Caco-2 (cell line): Measurements from ENCODE around the gene C14orf132. TPM values are rescaled to one million over a fixed set of nuclear protein-coding genes. Genes with fewer than 3 reads are reported as not detected.

Experiments used
- BruUV-seq: library from RNA; stranded (reverse); fragments of 400-500 nt; replicated peaks from 2 replicates; lab custom pipeline; 2021; lab: Mats Ljungman, UMichigan
- CTCF ChIA-PET: fragments of 300-600 bp; sonication (Branson Sonifier 250); formaldehyde crosslinking; loops from one replicate; lab custom pipeline; 2022; ENCODE audit warnings: antibody characterized with exemption; lab: Charles Lee
- POLR2A ChIA-PET: fragments of 300-600 bp; sonication (Branson Sonifier 250); formaldehyde crosslinking; loops from one replicate; lab custom pipeline; 2022; ENCODE audit warnings: antibody characterized with exemption; lab: Charles Lee
- DNase-seq, 2 experiments: peaks; one replicate each; pipeline versions ENCODE4 v3.0.0 to v3.0.0-alpha.2; 2020 to 2022
- H3K27me3 ChIP-seq: replicated peaks from 2 replicates; pipeline ENCODE4 v1.6.0; 2011; ENCODE audit warnings: low read length; ENCODE audit not compliant: control insufficient read depth, insufficient read depth
- H3K36me3 ChIP-seq: 2 replicates; pipeline ENCODE4 v1.5.1; 2011; ENCODE audit warnings: low read length; ENCODE audit not compliant: control insufficient read depth, insufficient read depth
- H3K4me1 ChIP-seq: fragments of 250-450 bp; sonication (Bioruptor Pico); 2 replicates; pipeline ENCODE4 v1.5.1; 2020; ENCODE audit warnings: mild to moderate bottlenecking
- H3K4me3 ChIP-seq: 2 replicates; pipeline ENCODE4 v1.5.1; 2011; ENCODE audit warnings: low read depth, mild to moderate bottlenecking, control low read depth, low read length
- H3K9me3 ChIP-seq: fragments of 250-450 bp; sonication (Bioruptor Pico); 2 replicates; pipeline ENCODE4 v1.5.1; 2020; ENCODE audit warnings: mild to moderate bottlenecking, moderate library complexity
- H3K27ac Mint-ChIP-seq: one replicate; pipeline ENCODE4 v1.8.0; 2022; ENCODE audit warnings: mixed read lengths; ENCODE audit not compliant: unreplicated experiment
- H3K27me3 Mint-ChIP-seq: one replicate; pipeline ENCODE4 v1.8.0; 2022; ENCODE audit warnings: mixed read lengths; ENCODE audit not compliant: insufficient read depth, unreplicated experiment
- H3K36me3 Mint-ChIP-seq: one replicate; pipeline ENCODE4 v1.8.0; 2022; ENCODE audit warnings: mild to moderate bottlenecking, mixed read lengths; ENCODE audit not compliant: insufficient read depth, unreplicated experiment
- H3K4me1 Mint-ChIP-seq: one replicate; pipeline ENCODE4 v1.8.0; 2022; ENCODE audit warnings: low read depth, mixed read lengths; ENCODE audit not compliant: unreplicated experiment
- H3K4me3 Mint-ChIP-seq: one replicate; pipeline ENCODE4 v1.8.0; 2022; ENCODE audit warnings: mild to moderate bottlenecking, moderate library complexity, mixed read lengths; ENCODE audit not compliant: unreplicated experiment
- H3K9me3 Mint-ChIP-seq: one replicate; pipeline ENCODE4 v1.8.0; 2022; ENCODE audit warnings: mixed read lengths; ENCODE audit not compliant: unreplicated experiment
- CTCF ChIP-seq, 2 experiments: fragments of 200-600 bp in 1 of 2; IDR thresholded peaks; 1 replicate in 1 of 2; 2 replicates in 1 of 2; pipeline versions ENCODE4 v1.5.1 to v1.8.0; 2011 to 2022; ENCODE audit warnings: antibody characterized with exemption in 1 of 2, control low read depth in 1 of 2, inconsistent platforms in 1 of 2, low read depth in 1 of 2, low read length in 1 of 2, mild to moderate bottlenecking in 1 of 2, moderate library complexity in 1 of 2; ENCODE audit not compliant: insufficient read depth in 1 of 2, severe bottlenecking in 1 of 2, unreplicated experiment in 1 of 2
- intact Hi-C: fragments of 100-400 bp; cut with micrococcal nuclease; formaldehyde crosslinking; loops from one replicate; pipeline ENCODE4 v1.10.0; 2022; ENCODE audit not compliant: unreplicated experiment
- total RNA-seq: library from RNA; stranded (reverse); gene quantifications from 2 replicates; pipeline ENCODE4 v1.2.3, GENCODE V29; 2022

C14orf132 gene
- total RNA-seq, 1 experiment from 2014 or later, result 0.20 TPM

- H3K9me3 Mint-ChIP-seq, result peaks cover 9% of the 10 kb centered on the region
- ChIA-PET CTCF (no interaction called here), POLR2A (no interaction called here)
- no peak overlapping the region for H3K27ac Mint-ChIP-seq
- peaks cover 6% of the 10 kb centered on the region for H3K4me1 Mint-ChIP-seq
- no peak overlapping the region for H3K4me3 ChIP-seq
- no peaks in the 10 kb centered on the region for H3K27me3 Mint-ChIP-seq
- no peaks in the 10 kb centered on the region for H3K9me3 ChIP-seq
- H3K4me3 Mint-ChIP-seq, result no peak overlapping the region
- H3K36me3 ChIP-seq, result no peaks in the 10 kb centered on the region
- BruUV-seq, result no TSS peak
- H3K4me1 ChIP-seq, result no peaks in the 10 kb centered on the region
- H3K36me3 Mint-ChIP-seq, result no peaks in the 10 kb centered on the region
- DNase-seq, result no peak
- no peaks in the 10 kb centered on the region for H3K27me3 ChIP-seq
- intact Hi-C loops, result no loop called here
- no peak for TF ChIP-seq CTCF (IDR thresholded peaks at IDR 0.05; ENCODE audit: insufficient read depth in 1 of 2, low read depth in 1 of 2, low read length in 1 of 2, severe bottlenecking in 1 of 2, unreplicated experiment in 1 of 2)
Observed at GRCh38 chr14:96125536-96125935, 86.4 kb downstream of the C14orf132 start.

- intact Hi-C loops, result no loop called here
- no peaks in the 10 kb centered on the region for H3K36me3 Mint-ChIP-seq
- POLR2A ChIA-PET, result no interaction called here
- Histone ChIP-seq H3K36me3 (no peaks in the 10 kb centered on the region), H3K4me3 (no peak overlapping the region), H3K4me1 (no peaks in the 10 kb centered on the region), H3K27me3 (no peaks in the 10 kb centered on the region), H3K9me3 (no peaks in the 10 kb centered on the region)
- CTCF ChIA-PET, result no interaction called here
- no peak for DNase-seq
- peaks cover 6% of the 10 kb centered on the region for H3K4me1 Mint-ChIP-seq
- H3K27me3 Mint-ChIP-seq, result no peaks in the 10 kb centered on the region
- peaks cover 12% of the 10 kb centered on the region for H3K9me3 Mint-ChIP-seq
- no peak for TF ChIP-seq CTCF (IDR thresholded peaks at IDR 0.05; ENCODE audit: insufficient read depth in 1 of 2, low read depth in 1 of 2, low read length in 1 of 2, severe bottlenecking in 1 of 2, unreplicated experiment in 1 of 2)
- no peak overlapping the region for H3K27ac Mint-ChIP-seq
- no peak overlapping the region for H3K4me3 Mint-ChIP-seq
- no TSS peak for BruUV-seq
Observed at GRCh38 chr14:96126339-96126782, 87.2 kb downstream of the C14orf132 start.

- Mint-ChIP-seq H3K27ac (no peak overlapping the region), H3K4me3 (no peak overlapping the region), H3K36me3 (no peaks in the 10 kb centered on the region), H3K4me1 (peaks cover 6% of the 10 kb centered on the region), H3K27me3 (no peaks in the 10 kb centered on the region), H3K9me3 (peaks cover 12% of the 10 kb centered on the region)
- no peak for DNase-seq
- Histone ChIP-seq H3K4me3 (no peak overlapping the region), H3K9me3 (no peaks in the 10 kb centered on the region), H3K4me1 (no peaks in the 10 kb centered on the region), H3K27me3 (no peaks in the 10 kb centered on the region), H3K36me3 (no peaks in the 10 kb centered on the region)
- POLR2A ChIA-PET, result no interaction called here
- intact Hi-C loops, result no loop called here
- TF ChIP-seq CTCF (IDR thresholded peaks at IDR 0.05; ENCODE audit: insufficient read depth in 1 of 2, low read depth in 1 of 2, low read length in 1 of 2, severe bottlenecking in 1 of 2, unreplicated experiment in 1 of 2), result no peak
- CTCF ChIA-PET, result no interaction called here
- BruUV-seq, result no TSS peak
Observed at GRCh38 chr14:96126783-96127271, 87.7 kb downstream of the C14orf132 start.
